NCI-H345 treated with DMSO at 0.1 percent for 48 hours (cell line): ENCODE results near the gene FAM229B.
"Not testable (repeated sequence)": the region's sequence is repeated elsewhere in the genome, so short reads cannot be mapped to it uniquely, and the experiment has no call there.

Experiments used
- DNase-seq: peaks from one replicate; lab custom pipeline; 2025; ENCODE audit not compliant: unreplicated experiment; lab: John Stamatoyannopoulos, UW

The FAM229B gene

DNA sequence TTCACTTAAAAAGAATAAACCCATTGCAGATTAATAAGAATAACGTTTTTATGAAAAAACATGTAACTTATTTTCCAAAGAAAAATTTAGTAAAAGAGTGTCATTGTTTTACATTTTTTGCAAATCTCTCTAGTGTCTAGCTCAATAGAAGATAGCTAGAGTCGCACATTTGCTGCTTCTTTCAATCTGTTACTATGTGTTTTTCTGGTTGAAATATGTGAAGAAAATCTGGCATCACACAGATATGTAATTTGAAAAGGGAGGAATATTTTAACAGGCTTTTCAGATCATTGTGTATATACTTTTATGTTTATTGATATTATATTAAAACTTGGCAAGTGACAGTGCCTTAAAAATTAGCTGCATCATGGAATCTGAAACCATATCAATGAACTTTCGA is 24.4 kb upstream of the FAM229B start:
- DNase-seq = no peak

DNA sequence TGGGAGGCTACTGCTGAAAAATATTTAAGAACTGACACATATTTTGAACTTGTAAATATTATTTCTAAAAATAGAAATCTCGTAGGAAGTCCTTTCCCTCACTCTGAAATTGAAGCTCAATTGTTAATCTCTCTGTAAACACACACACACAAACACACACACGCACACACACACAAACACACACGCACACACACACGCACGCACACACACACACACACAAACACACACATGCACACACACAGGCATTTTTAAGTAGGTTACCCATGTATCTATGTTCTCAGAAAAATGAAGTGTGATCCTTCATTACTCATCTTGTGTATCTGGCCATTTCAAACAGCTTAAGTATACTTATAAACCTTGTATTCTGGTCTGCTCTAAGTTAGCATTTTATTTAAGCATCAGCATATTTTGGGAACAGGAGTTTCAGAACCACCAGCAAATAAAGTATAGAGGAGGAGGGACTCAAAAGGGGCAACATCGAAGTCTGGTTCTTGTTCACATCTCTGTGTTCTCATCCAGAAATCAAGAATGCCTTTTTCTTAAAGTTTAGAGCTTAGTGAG is 21.9 kb upstream of the FAM229B start:
- no peak for DNase-seq

DNA sequence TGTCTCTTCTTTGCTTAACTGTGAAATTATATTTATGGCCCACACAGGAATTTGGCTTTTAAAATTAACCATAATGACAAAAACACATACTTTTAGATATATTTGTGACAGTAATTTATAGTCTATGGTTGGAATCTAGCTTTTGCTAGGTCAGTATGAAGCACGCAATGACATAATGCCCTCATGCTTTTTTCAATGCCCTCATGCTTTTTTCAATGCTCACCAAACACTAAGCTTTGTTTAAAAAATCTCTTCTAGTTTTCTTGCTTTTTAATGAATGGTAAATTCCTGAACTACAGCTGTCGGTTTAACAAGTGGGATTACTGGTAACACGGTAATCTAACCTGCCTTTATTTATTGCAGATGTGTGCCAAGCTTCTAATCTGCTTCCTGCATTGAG is 20.8 kb upstream of the FAM229B start:
- no peak for DNase-seq

DNA sequence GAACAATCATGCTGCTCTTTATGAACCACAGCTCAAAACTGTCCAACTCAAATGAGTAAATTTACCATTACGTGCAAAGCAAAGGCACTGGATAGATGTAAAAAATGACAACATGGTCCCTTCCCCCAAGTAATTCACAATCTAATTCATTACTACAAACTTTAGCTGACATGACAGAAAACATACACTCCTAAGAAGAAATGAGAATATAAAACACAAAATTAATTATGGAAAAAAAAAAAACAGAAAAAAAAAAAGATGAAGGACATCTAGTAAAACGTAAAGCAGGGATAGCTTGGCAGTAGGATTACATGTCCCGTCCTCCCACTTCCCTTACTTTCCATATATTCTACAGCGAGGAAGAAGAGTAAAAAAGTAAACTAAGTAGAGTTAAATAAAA is 5.8 kb upstream of the FAM229B start:
- no peak for DNase-seq

DNA sequence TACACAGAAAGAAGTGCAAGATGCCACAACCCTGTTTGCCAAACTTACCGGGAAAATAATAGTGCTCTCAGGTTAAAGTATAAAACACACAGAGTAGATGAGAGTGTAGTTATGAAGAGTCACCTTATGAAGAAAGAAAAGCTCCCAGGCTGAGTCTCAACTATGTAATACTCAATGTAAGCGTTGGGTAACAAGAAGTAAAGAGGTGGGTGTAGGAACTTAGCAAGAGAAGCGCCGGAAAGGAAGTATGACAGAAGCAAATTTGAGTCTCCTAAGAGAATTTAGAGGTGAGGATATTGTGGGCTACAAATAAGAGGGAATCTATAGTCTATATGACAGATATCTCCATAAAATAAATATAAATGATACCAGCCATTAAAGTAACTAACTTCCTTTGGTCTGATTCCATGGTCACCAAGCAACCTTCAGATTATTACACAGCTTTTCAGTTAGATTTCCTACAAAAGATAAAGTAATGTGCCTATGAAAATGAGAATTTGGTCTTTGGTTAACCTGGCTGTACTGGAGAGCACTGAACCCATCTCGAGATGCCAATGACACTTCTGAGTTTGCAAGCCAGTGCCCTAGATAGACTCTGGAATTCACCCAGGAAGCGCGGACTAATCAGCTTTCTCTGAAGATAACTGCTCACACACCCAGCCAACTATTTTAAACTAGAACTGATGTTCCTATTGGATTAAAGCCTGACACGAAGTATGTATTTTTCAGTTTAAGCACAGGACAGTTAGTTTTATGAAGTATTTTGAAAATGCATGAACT is 1.9 kb upstream of the FAM229B start:
- DNase-seq = no peak

DNA sequence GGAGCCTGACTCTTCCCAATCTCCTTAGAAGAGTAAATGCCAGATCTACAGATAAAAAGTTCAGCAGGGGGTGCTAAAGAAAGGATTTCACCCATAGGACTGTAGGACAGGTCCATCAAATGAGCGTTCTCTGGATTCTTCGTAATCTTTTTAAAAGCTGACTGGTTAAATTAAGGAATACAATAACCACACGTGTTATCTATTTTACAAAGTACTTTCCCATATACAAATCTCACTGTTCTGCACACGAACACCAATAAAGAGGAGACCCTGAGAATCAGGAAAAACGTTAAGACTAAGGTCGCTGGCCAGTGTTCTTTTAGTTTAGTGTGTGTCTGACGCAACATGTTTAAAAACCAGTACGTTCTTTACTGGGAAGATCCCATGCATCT is 651 bp upstream of the FAM229B start:
- peak; percentile 30 for DNase-seq

DNA sequence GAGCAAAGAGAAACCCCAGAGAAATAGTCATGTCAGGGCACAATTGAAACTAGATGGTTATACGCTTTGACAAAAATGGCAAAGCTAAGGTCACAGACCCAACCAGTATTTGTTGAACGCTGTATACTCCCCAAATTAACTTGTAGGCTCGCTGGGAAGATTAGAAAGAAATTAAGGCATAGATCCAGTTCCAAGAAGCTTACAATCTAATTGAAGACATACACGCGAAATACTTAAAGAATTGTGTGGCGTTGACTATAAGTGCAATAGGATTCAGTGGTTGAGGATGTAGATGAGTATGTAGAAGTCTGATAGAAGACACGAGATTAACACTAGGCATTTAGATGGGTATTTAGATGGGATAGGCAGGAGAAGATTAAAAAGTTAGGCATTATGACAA is 525 bp downstream of the FAM229B start:
- no peak for DNase-seq

DNA sequence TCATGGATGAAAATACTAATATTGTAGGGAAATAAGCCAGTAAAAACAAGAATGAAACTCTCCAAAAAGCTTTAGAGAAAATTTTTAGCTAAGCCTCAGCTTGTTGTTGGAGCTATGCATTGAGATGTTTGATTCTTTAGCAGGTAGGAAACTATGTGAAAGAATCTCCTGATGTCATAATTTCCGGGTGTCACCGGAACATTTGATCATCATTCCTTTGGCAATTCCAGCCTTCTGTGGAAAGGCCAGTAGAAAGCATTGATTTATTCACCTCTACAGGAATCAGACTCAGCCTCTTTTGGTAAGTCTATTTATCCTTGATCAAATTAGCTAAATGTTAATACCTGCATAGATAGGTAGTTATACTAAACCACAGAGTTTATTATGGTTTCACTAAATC is 9.5 kb downstream of the FAM229B start:
- no peak for DNase-seq

DNA sequence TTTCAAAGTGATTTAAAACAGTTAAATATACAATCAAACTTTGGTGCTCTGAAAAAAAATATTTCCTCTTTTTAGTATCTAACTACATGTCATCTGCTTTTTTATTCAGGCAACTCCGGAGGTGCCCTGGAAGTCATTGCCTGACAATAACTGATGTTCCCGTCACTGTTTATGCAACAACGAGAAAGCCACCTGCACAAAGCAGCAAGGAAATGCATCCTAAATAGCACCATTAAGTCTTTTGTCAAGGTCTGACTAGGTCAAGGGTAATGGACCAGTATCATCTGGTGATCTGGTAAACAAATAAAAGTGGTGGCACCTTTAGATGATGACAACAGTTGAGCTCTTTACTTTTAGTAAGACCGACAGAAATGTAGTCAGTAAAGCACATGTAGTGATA is 13.2 kb downstream of the FAM229B start:
- no peak for DNase-seq

DNA sequence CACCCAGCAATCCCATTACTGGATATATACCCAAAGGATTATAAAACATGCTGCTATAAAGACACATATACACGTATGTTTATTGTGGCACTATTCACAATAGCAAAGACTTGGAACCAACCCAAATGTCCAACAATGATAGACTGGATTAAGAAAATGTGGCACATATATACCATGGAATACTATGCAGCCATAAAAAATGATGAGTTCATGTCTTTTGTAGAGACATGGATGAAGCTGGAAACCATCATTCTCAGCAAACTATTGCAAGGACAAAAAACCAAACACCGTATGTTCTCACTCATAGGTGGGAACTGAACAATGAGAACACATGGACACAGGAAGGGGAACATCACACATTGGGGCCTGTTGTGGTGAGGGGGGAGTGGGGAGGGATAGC is 18.6 kb downstream of the FAM229B start:
- DNase-seq = not testable (repeated sequence)

DNA sequence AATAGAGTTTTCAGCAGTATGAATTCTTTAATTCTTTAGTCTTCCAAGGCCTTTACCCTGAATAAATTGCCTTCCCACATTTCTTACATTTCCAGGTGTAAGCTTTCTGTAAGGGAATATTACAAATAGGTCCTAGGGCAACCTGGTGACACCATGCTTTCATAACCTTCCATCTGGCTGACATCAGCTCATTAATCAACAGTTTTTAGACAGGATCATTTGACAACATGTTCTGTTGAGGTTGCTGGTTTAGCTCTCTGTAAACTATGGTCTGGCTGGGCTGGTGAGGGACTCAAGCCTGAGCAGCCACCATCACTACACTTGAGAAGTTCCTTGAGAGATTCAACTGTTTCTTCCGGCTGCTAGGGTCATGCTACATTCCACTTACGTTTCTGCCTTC is 19.2 kb downstream of the FAM229B start:
- DNase-seq = no peak

DNA sequence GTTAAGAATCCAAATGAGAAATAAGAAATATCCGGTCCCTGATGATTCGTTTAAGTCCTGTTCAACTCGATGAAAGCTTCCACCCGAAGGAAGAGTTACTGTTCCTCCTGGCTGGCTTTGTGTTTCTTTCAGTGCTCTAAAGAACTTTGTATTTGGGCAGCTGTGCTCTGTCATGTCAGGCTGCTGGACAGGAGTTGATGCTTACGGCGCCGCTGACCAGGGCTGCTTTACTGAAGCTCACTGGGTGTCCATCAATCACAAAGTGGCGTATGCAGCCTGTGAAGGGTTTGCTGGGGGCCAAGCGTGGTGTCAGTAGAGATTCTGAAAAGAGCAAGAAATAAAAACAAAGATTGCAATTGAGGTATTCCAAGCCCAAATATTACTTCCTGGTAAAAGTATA is 21.9 kb downstream of the FAM229B start:
- no peak for DNase-seq

DNA sequence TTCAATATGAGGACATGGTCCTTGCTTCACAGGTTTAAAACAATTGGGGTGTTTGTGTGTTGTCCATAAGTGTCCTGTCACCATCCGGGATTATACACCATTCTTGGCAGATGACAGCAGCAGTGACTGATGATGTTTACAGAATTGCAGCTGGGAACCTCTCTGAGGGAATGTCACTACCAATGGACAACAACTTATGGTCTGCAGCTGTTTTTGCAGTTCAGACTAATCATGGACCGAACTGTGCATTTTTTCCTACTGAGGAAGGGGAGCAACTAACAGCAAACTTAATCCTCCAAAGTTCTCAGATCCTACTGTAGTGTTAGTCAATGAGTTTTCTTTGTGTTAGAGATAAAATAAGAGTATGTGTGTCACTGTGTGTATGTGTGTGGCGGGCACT is 26.0 kb downstream of the FAM229B start:
- no peak for DNase-seq

DNA sequence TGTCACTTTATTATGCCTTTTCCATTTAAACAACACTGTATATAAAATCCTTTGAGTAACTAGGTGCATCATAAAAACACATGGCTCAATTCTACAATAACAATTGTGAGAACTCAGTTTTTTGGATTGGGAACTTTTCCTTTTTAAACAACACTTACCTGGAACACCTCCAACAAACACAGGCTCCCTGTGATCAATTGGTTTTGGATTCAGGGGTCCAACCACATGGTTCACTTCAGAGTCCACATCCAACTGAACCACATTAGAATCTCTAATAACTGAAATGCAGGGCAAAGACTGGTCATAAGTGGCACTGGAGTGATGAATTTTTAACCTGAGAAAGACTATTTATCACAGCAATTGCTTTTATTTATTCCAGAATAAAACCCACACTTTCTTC is 26.5 kb downstream of the FAM229B start:
- no peak for DNase-seq

DNA sequence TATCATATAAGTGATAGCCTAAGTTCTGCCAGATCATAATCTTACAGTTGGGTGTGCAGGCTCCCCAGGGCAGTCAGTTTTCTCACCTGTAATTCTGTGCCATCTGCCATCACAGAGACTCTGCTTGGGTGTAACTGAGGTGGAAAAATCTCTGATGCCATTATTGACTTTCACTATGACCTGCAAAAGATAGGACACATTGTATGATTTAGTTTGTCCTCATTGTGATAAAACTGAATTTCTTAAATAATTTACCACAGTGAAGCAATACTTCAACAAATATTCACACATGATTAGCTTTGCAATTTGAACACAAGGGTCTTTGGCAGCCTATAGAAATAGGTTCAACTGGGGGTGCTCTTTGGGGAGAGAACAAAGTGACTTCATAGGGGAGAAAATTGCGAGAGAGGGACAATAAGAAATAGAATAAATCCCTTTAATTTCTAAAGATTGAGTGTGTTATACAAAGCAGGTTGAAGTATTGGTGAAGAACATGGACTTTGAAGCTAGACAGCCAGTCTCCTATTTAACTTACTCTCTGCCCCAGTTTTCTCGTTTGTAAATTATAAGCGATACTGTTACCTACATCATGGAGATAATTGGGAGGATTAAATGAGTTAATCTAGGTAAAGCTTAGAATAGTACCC is 27.3 kb downstream of the FAM229B start:
- no peak for DNase-seq

DNA sequence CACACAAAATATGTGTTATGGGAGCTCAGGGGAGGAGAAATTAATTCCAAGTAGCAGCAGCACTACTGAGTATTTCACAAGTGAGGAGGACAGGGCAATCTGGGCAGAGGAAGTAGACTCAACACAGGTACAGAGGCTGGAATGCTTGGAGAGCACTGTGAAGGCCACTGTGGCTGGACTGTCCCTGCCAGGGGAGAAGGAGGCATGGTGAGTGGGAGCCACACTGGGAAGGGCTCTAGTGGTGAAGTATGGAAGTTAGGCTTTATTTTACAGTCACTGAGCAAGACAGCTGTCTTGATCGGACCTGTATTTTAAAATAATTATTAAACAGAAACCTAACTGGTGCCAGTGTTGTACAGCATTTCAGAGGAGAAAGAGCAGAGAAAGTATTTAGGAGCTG is 28.8 kb downstream of the FAM229B start:
- DNase-seq = no peak

DNA sequence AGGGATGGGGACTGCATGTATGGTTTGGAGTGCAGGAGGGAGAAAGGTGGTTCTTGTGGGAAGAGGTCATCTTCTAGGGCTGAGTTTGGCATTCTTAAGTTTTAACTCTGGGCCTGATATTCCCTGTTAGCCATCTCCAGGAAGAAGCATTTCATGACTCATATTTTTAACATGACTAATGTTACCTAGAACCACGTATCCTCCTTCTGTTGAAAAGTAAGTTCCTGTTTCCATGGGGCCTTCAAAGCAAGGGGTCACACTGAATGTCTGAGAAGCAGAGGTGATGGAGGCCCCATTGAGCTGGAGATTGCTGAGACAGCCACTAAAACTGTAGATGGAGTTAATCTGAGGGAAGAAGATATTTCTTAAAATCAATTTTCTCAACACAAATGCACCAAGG is 30.2 kb downstream of the FAM229B start:
- no peak for DNase-seq

DNA sequence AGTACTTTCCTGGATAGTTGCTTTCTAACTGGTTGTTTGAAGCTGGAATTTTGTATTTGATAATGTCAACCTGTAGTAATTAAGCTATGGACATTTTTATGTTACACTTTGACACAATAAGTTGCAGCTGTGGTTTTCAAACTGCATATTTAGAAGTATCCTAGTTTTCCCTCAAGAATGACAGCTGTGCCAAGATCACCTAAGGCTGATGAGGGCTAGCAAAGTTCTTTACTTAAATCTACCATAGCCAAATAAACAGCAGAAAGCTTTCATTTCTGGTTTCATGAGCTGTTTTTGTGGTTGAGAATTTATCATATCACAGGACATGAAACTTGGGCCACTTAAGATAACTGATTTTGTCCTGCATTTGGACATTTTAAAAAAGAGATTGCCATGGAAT is 30.6 kb downstream of the FAM229B start:
- DNase-seq = no peak

DNA sequence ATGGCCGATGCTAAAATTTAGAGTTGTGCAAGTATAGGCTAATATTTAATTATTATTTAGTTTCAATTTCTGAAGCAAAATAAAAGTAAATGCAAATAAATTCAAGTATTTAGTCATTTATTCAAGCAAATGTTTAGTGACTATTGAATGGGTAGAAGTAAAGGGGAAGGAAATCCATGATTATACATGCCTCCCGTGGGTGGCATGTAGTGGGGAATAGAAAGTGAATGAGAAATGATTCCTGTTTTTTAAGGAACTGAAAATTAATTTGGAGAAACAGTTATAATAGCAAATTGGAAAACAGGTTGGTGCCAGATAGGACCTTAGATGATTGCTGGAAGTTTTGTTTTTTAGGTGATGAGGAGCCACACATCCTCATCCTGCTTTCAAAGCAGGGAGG is 35.4 kb downstream of the FAM229B start:
- DNase-seq = no peak

DNA sequence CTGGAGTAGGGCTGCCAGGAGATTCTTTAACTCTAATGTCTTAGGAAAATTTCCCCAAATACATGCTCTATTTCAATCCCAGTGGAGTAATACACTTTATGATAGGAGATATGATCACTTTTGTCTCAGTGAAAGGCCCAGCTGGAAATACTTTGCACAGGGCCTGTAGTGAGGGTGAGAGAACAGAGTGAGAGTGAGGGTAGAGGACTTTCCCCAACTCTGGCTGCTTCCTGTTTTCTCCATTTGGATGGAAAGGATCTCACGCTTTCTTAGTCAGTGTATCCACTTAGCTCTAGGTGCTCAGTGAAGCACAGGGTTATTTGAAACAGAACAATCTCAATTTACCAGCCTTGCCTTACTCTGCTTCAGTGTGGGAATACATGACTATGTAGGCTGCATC is 36.6 kb downstream of the FAM229B start:
- DNase-seq = no peak

DNA sequence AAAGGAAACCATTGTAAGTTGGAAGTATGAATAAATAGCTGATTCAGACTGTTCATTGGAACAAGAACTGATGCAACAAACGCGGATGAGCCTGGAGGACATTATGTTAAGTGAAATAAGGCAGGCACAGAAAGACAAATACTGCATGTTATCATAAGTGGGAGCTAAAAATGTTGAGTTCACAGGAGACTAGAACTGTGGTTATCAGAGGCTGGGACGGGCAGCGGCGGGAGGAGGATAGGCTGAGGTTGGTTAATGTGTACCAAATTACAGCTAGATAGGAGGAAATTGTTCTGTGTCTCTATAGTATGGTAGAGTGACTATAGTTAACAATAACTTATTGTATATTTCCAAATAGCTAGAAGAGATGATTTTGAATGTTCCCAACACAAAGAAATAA is 40.8 kb downstream of the FAM229B start:
- no peak for DNase-seq

DNA sequence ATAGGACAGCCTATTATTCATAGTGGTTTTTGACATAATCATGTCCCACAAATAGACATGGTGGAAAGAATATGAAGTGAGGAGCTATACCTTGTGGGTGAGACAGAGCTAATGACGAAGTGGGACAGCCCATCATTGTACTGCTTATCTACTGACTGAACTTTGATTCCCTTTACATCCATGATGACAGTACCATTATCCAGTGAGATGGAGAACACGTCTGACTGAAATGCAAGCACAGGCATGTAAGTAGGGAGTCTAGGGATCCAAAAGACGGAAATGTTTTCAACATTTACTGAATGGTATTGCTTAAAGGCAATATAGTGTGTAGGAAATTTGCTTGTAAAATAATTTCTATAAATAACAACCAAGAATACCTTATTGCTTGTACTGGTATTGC is 43.5 kb downstream of the FAM229B start:
- DNase-seq = no peak

DNA sequence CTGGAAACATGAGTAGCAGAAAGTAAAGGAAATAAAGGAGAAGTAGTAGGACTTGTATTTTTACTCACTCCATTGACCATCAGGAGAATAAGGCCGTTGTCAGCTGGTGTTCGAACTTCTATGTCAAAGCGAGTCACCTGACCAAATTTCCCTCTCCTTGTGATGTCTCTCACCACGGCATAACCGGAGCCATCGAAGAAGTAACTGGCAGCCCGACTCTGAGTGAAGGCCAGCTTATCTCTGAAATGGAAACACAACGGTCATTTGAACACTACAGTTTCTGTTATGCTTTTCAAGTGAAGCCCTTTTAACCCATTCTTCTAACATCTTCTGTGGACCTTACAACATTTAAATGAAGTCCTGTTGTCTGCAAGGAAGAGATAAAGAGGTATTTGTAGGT is 51.7 kb downstream of the FAM229B start:
- DNase-seq = no peak
